Gastroesophageal sphincter (tissue), 4 donors: ENCODE measurements around the gene UHRF1. TPM values are rescaled to one million over a fixed set of nuclear protein-coding genes. Genes with fewer than 3 reads are reported as not detected.
"Not testable (repeated sequence)": the region's sequence is repeated elsewhere in the genome, so short reads cannot be mapped to it uniquely, and the experiment has no call there.

Source experiments
- ATAC-seq: fragments of 150-250 bp; one replicate; pipeline ENCODE4 v1.9.1; 2016; ENCODE audit warnings: mild to moderate bottlenecking, moderate library complexity
- H3K27ac ChIP-seq, 4 donors: fragments of 200-600 bp; sonication (generic) in 3 of 4; 1 replicate in 3 of 4; 2 replicates in 1 of 4; pipeline ENCODE4 v1.5.1; 2016 to 2019
- H3K27me3 ChIP-seq: fragments of 200-600 bp; sonication (generic); one replicate; pipeline ENCODE4 v1.5.1; 2019
- H3K36me3 ChIP-seq, 2 donors: fragments of 200-600 bp; sonication (generic); one replicate each; pipeline ENCODE4 v1.5.1; 2019; ENCODE audit warnings: control low read depth in 1 of 2
- H3K4me1 ChIP-seq, 3 donors: fragments of 200-600 bp; sonication (generic); 1 replicate in 2 of 3; 2 replicates in 1 of 3; pipeline ENCODE4 v1.5.1; 2016 to 2019; ENCODE audit warnings: control low read depth in 2 of 3
- H3K4me3 ChIP-seq, 2 donors: fragments of 200-600 bp; sonication (generic); one replicate each; pipeline ENCODE4 v1.5.1; 2019; ENCODE audit warnings: mild to moderate bottlenecking in 1 of 2, moderate library complexity in 1 of 2
- H3K9me3 ChIP-seq, 3 donors: fragments of 200-600 bp; sonication (generic); one replicate each; pipeline ENCODE4 v1.5.1; 2017 to 2019; ENCODE audit warnings: control low read depth in 2 of 3
- CTCF ChIP-seq, 4 experiments: fragments of 200-600 bp in 2 of 4; fragments of 450-650 bp in 2 of 4; sonication (generic) in 1 of 4; IDR thresholded peaks; one replicate each; pipeline ENCODE4 v1.5.1; 2017 to 2019; ENCODE audit warnings: antibody characterized with exemption in 4 of 4, mild to moderate bottlenecking in 2 of 4, moderate library complexity in 2 of 4
- EP300 ChIP-seq: sonication (generic); formaldehyde crosslinking; IDR thresholded peaks from one replicate; pipeline ENCODE4 v1.6.1; 2017; ENCODE audit warnings: antibody characterized with exemption, mild to moderate bottlenecking
- POLR2A ChIP-seq, 2 donors: fragments of 450-650 bp; IDR thresholded peaks; one replicate each; pipeline ENCODE4 v1.6.1; 2017; ENCODE audit warnings: antibody characterized with exemption in 2 of 2, mild to moderate bottlenecking in 2 of 2, moderate library complexity in 1 of 2
- POLR2AphosphoS5 ChIP-seq: sonication (generic); formaldehyde crosslinking; IDR thresholded peaks from one replicate; pipeline ENCODE4 v1.6.1; 2017; ENCODE audit warnings: antibody characterized with exemption
- WGBS, 2 donors: methylation state at CpG; one replicate each; pipeline ENCODE4 v1.1.5; 2018; ENCODE audit warnings: low coverage in 1 of 2; 5-methylcytosine and 5-hydroxymethylcytosine counted together
- total RNA-seq, 4 donors: library from RNA; depleted of rRNA; stranded (reverse); fragments of >200 nt; gene quantifications; one replicate each; pipeline ENCODE4 v1.1.0, GENCODE V29; 2016

Gene UHRF1
- total RNA-seq, 4 donors from 2014 or later, result 0.58 to 1.4 (median 0.73) TPM

GRCh38 chr19:4939466-4939865 lies 30.2 kb downstream of the UHRF1 start:
- Histone ChIP-seq H3K4me1 (no peaks in the 10 kb centered on the region), H3K4me3 (no peak overlapping the region), H3K27me3 (no peaks in the 10 kb centered on the region), H3K27ac (no peak overlapping the region), H3K36me3 (no peaks in the 10 kb centered on the region), H3K9me3 (no peaks in the 10 kb centered on the region)
- no peak for ATAC-seq
- 89 to 93% methylated on average over 4 to 7 of the region's 7 CpGs for WGBS, 2 donors
- TF ChIP-seq EP300, result no peak
- no peak for TF ChIP-seq CTCF (IDR thresholded peaks at IDR 0.05)
- TF ChIP-seq POLR2A (IDR thresholded peaks at IDR 0.05), result no peak
- no peak for TF ChIP-seq POLR2AphosphoS5

- not testable (repeated sequence) for H3K4me3 ChIP-seq, H3K9me3 ChIP-seq, H3K4me1 ChIP-seq, H3K27ac ChIP-seq, H3K27me3 ChIP-seq, ATAC-seq, H3K36me3 ChIP-seq
- WGBS, 2 donors, result 89 to 97% methylated on average over 5 to 6 of the region's 35 CpGs
These were observed 32.4 kb downstream of the UHRF1 start for GRCh38 chr19:4941638-4942169.

GRCh38 chr19:4950650-4951049 lies 41.3 kb downstream of the UHRF1 start:
- H3K4me3 ChIP-seq, H3K36me3 ChIP-seq, H3K27ac ChIP-seq, H3K4me1 ChIP-seq, H3K9me3 ChIP-seq, H3K27me3 ChIP-seq, ATAC-seq: not testable (repeated sequence)
- 94% methylated on average over 3 of the region's 23 CpGs; no CpG with 5 or more reads in 1 of the 2 donors for WGBS, 2 donors

GRCh38 chr19:4951656-4952055 lies 42.4 kb downstream of the UHRF1 start:
- 79 to 83% methylated on average over 10 to 11 of the region's 11 CpGs for WGBS, 2 donors
- TF ChIP-seq POLR2AphosphoS5 (no peak), CTCF (IDR thresholded peaks at IDR 0.05) (no peak), POLR2A (IDR thresholded peaks at IDR 0.05) (no peak), EP300 (no peak)
- Histone ChIP-seq H3K4me3 (no peak overlapping the region), H3K27ac (no peak overlapping the region), H3K36me3 (no peaks in the 10 kb centered on the region), H3K27me3 (no peaks in the 10 kb centered on the region), H3K4me1 (no peaks in the 10 kb centered on the region), H3K9me3 (no peaks in the 10 kb centered on the region)
- no peak for ATAC-seq

GRCh38 chr19:4952945-4953344 lies 43.6 kb downstream of the UHRF1 start:
- no peak overlapping the region for H3K27ac ChIP-seq
- WGBS, 2 donors, result 93% methylated on average over 17 to 18 of the region's 18 CpGs

GRCh38 chr19:4954320-4955149 lies 45.2 kb downstream of the UHRF1 start:
- not testable (repeated sequence) for H3K4me1 ChIP-seq, H3K9me3 ChIP-seq, ATAC-seq, H3K36me3 ChIP-seq, H3K27ac ChIP-seq, H3K27me3 ChIP-seq, H3K4me3 ChIP-seq
- WGBS, 2 donors, result 81% methylated on average over 3 to 10 of the region's 46 CpGs

More at GRCh38 chr19:4952945-4953344, 43.6 kb downstream of the UHRF1 start:
- Histone ChIP-seq H3K36me3 (no peaks in the 10 kb centered on the region), H3K27me3 (no peaks in the 10 kb centered on the region), H3K9me3 (no peaks in the 10 kb centered on the region), H3K4me1 (no peaks in the 10 kb centered on the region), H3K4me3 (no peak overlapping the region)
- TF ChIP-seq POLR2AphosphoS5 (no peak), EP300 (no peak), POLR2A (IDR thresholded peaks at IDR 0.05) (no peak), CTCF (IDR thresholded peaks at IDR 0.05) (no peak)
- ATAC-seq, result no peak
